Right lobe of liver (tissue), 4 donors: ENCODE results near the gene CD22.

Experiments
- CTCF ChIP-seq, 4 donors: fragments of 200-600 bp in 3 of 4; fragments of 450-650 bp in 1 of 4; IDR thresholded peaks; one replicate each; pipeline versions ENCODE4 v1.5.1 to v1.8.0; 2016 to 2022; ENCODE audit warnings: antibody characterized with exemption in 4 of 4, mild to moderate bottlenecking in 2 of 4
- POLR2A ChIP-seq: fragments of 450-650 bp; IDR thresholded peaks from one replicate; pipeline ENCODE4 v1.6.1; 2017; ENCODE audit warnings: antibody characterized with exemption, mild to moderate bottlenecking
- donor health status: DM: no; HTN: no; CAD: no.
- donor health status: DM: no; HTN: no; CAD: no.
- donor health status: DM: no; HTN: yes; CAD: no.

- TF ChIP-seq CTCF (IDR thresholded peaks at IDR 0.05) (no peak), POLR2A (no peak)
These were observed 52.9 kb downstream of the CD22 start for GRCh38 chr19:35381926-35382325.
